GM23248 (cell line): ENCODE measurements around the gene LYPD6B.

Source experiments
- EZH2 ChIP-seq: fragments of 200-600 bp; sonication (generic); IDR thresholded peaks from 2 replicates; pipeline ENCODE4 v1.6.1; 2018; ENCODE audit warnings: antibody characterized with exemption, mild to moderate bottlenecking; ENCODE audit not compliant: insufficient read depth, poor library complexity, severe bottlenecking
- EZH2phosphoT487 ChIP-seq: fragments of 200-600 bp; sonication (generic); IDR thresholded peaks from 2 replicates; pipeline ENCODE4 v1.6.1; 2018; ENCODE audit warnings: antibody characterized with exemption, moderate library complexity, mild to moderate bottlenecking, low read depth; ENCODE audit not compliant: insufficient read depth

DNA sequence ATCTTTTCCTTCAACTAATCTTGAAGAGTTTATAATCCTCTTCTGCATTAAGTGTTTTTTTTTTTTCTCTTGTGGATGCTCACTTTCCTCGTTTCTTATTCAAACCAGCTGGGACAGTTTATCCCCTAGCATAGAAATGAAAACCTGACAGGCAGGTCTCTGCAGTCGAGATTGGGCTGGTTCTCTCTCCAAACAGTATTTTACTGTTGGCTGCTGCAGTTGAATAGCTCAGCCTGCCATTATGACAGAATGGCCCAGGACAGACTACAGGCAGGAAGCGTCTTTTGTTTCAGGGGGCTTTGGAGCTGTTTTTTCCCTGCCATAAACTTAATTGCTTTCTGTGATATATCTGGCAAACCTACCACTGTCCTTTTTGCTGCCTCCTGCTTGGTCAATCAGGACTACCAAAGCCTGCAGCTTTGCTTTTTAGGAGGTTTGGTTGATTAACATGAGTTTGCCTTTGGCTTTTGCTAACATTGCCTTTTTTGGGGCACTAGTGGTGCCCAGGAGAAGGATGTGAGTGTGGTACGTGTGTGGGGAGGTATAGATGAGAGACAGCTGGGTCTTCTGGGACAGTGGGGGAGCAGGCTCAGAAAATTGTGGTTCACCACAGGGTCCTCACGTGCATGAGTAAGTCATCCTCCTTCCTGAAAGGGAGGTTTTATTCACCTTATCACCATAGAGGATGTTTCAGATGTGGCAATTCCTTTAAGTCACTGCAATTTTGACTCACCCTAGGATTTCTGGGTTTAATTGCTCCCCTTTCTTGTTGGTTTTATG lies 128.7 kb downstream of the LYPD6B start:
- TF ChIP-seq EZH2phosphoT487 (no peak), EZH2 (no peak)
